ENCODE results near the gene HOXC10. TPM values are rescaled to one million over a fixed set of nuclear protein-coding genes. Genes with fewer than 3 reads are reported as not detected.

HOXC10 gene
- total RNA-seq, 1 donor from 2014 or later: not detected

- Histone ChIP-seq H3K27me3 (ENCODE audit: low read depth) (peaks cover 100% of the 10 kb centered on the region), H3K27ac (no peak overlapping the region), H3K4me3 (no peak overlapping the region), H3K36me3 (no peaks in the 10 kb centered on the region), H3K9me3 (no peaks in the 10 kb centered on the region), H3K4me1 (peaks cover 32% of the 10 kb centered on the region)
- ATAC-seq (no peak), DNase-seq (no peak)
- TF ChIP-seq CTCF (IDR thresholded peaks at IDR 0.05): no peak
- intact Hi-C loops (cut with DNase I): no loop called here
These were observed 5.5 kb downstream of the HOXC10 start for GRCh38 chr12:53990311-53991076.

GRCh38 chr12:53991077-53991460, 6.1 kb downstream of the HOXC10 start:
- H3K4me3 ChIP-seq: no peak overlapping the region
- intact Hi-C loops (cut with DNase I): no loop called here
- DNase-seq: no peak
- TF ChIP-seq CTCF (IDR thresholded peaks at IDR 0.05): no peak
- H3K36me3 ChIP-seq: no peaks in the 10 kb centered on the region
- no peak overlapping the region for H3K27ac ChIP-seq
- no peak for ATAC-seq
- peaks cover 100% of the 10 kb centered on the region for H3K27me3 ChIP-seq (ENCODE audit: low read depth)
- H3K4me1 ChIP-seq: peaks cover 30% of the 10 kb centered on the region
- H3K9me3 ChIP-seq: no peaks in the 10 kb centered on the region

- Histone ChIP-seq H3K4me3 (no peak overlapping the region), H3K36me3 (no peaks in the 10 kb centered on the region), H3K27ac (no peak overlapping the region), H3K4me1 (peaks cover 38% of the 10 kb centered on the region), H3K27me3 (ENCODE audit: low read depth) (peaks cover 100% of the 10 kb centered on the region), H3K9me3 (no peaks in the 10 kb centered on the region)
- ATAC-seq: no peak
- DNase-seq: no peak
- no peak for TF ChIP-seq CTCF (IDR thresholded peaks at IDR 0.05)
- intact Hi-C loops (cut with DNase I): no loop called here
These were observed 7.5 kb downstream of the HOXC10 start for GRCh38 chr12:53992377-53992889.

- intact Hi-C loops (cut with DNase I): no loop called here
- no peaks in the 10 kb centered on the region for H3K36me3 ChIP-seq
- no peak for ATAC-seq
- H3K9me3 ChIP-seq: no peaks in the 10 kb centered on the region
- TF ChIP-seq CTCF (IDR thresholded peaks at IDR 0.05): no peak
- no peak overlapping the region for H3K27ac ChIP-seq
- peaks cover 100% of the 10 kb centered on the region for H3K27me3 ChIP-seq (ENCODE audit: low read depth)
- no peak overlapping the region for H3K4me3 ChIP-seq
- no peak for DNase-seq
- peaks cover 39% of the 10 kb centered on the region for H3K4me1 ChIP-seq
These were observed 8.4 kb downstream of the HOXC10 start for GRCh38 chr12:53993162-53994008.

GRCh38 chr12:53994009-53994263, 9.0 kb downstream of the HOXC10 start:
- Histone ChIP-seq H3K27ac (no peak overlapping the region), H3K27me3 (ENCODE audit: low read depth) (peaks cover 100% of the 10 kb centered on the region), H3K4me1 (peaks cover 38% of the 10 kb centered on the region), H3K4me3 (no peak overlapping the region), H3K9me3 (no peaks in the 10 kb centered on the region), H3K36me3 (no peaks in the 10 kb centered on the region)
- TF ChIP-seq CTCF (IDR thresholded peaks at IDR 0.05): no peak
- no peak for ATAC-seq
- intact Hi-C loops (cut with DNase I): no loop called here
- DNase-seq: no peak
